Measurements from ENCODE around the gene MFSD11. TPM values are rescaled to one million over a fixed set of nuclear protein-coding genes. Genes with fewer than 3 reads are reported as not detected.

The MFSD11 gene
- polyA plus RNA-seq, 2 of the 4 experiments (the other 2 are of a cell fraction): 17.5 to 26.0 TPM

DNA sequence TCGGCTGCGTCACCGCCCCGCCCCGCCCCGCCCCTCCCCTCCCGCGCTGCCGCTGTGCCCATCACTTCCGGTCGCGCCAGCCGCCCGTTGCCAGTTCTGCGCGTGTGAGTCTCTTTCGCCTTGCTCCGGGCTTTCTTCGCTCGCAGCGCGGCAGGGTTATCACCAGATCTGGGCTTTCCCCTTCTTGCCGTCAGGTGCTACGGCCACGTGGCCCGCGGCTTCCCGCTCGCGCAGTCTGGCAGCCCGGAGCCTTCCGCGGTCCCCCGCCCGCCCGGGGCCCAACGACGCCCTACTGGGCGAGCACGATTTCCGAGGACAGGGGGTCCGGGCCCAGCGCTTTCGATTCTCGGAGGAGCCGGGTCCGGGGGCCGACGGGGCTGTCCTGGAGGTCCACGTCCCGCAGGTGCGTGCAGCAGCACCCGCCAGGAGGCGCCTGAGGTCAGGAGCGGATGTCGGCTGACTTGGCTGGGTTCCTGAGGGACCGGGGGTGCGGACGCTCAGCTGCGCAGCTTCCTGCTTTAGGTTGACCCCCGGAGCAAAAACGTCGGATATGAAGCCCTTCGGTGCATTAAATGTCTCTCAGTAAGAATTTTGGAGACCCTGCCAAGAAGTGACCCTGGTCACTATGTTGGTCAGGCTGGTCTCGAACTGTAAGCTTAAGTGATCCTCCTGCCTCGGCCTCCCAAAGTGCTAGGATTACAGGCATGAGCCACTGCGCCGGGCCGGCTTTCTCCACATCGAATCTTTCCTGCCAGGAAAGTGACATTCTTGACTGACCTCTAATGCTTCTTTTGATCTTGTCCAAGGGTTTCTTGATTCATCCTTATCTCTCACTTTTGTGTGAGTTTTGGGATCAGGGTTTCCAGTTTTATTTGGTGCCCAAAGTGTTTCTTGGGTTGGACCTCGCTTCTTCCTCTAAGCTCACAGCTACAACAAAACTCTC is 10.9 kb upstream of the MFSD11 start, which contains the start of gene METTL23:
Gene METTL23 (plus strand): TSS at position 64 of the 943 bp plus-strand sequence. CDS start 2,872 bp downstream, outside the sequence.
- ATAC-seq (peak; percentile 66 to 67), FAIRE-seq (no peak)
- TF ChIP-seq ESRRA (IDR thresholded peaks at IDR 0.05; ENCODE audit: borderline replicate concordance, low read length) (no peak), RARB (CRISPR knock-in tag; IDR thresholded peaks at IDR 0.05) (no peak), HOXA7 (CRISPR knock-in tag; IDR thresholded peaks at IDR 0.05) (no peak), TFCP2L1 (CRISPR knock-in tag; IDR thresholded peaks at IDR 0.05) (peak; percentile 52; the same call in 1 of the 2 replicates), NR3C1 (IDR thresholded peaks at IDR 0.05) (no peak), NPAS2 (CRISPR knock-in tag; IDR thresholded peaks at IDR 0.05; ENCODE audit: borderline replicate concordance) (no peak), EP300 (IDR thresholded peaks at IDR 0.05) (no peak), POLR2A (IDR thresholded peaks at IDR 0.05; ENCODE audit: low read length) (peak; percentile 74), KDM1A (IDR thresholded peaks at IDR 0.05; ENCODE audit: low read depth) (no peak), JUN (IDR thresholded peaks at IDR 0.05) (peak; percentile 56 to 90; a peak in 4 of 5 replicates), PHF8 (IDR thresholded peaks at IDR 0.05; ENCODE audit: borderline replicate concordance, low read depth) (peak; percentile 84; the same call in 1 of the 2 replicates), ZSCAN20 (CRISPR knock-in tag; IDR thresholded peaks at IDR 0.05) (no peak), MAFK (IDR thresholded peaks at IDR 0.05; ENCODE audit: partially characterized antibody) (no peak), SREBF2 (IDR thresholded peaks at IDR 0.05) (no peak), FOSL2 (IDR thresholded peaks at IDR 0.05) (no peak), FOSL2 (CRISPR knock-in tag; IDR thresholded peaks at IDR 0.05) (peak; percentile 17; the same call in 1 of the 2 replicates), HEYL (CRISPR knock-in tag; IDR thresholded peaks at IDR 0.05) (no peak), RFX5 (IDR thresholded peaks at IDR 0.05) (no peak), HOXB13 (CRISPR knock-in tag; IDR thresholded peaks at IDR 0.05; ENCODE audit: low read depth) (no peak), ZFP36 (IDR thresholded peaks at IDR 0.05; ENCODE audit: borderline replicate concordance, partially characterized antibody) (no peak), GATA3 (IDR thresholded peaks at IDR 0.05; ENCODE audit: borderline replicate concordance) (no peak), ZC3H11A (IDR thresholded peaks at IDR 0.05) (no peak), FOXS1 (CRISPR knock-in tag; IDR thresholded peaks at IDR 0.05) (no peak), CEBPB (IDR thresholded peaks at IDR 0.05) (no peak), NFE2L2 (conservative IDR thresholded peaks at IDR 0.05; ENCODE audit: low read length) (no peak), CBX8 (IDR thresholded peaks at IDR 0.05) (no peak), SMC3 (IDR thresholded peaks at IDR 0.05) (peak; percentile 69), EHMT2 (IDR thresholded peaks at IDR 0.05; ENCODE audit: low read depth) (no peak), CHD2 (IDR thresholded peaks at IDR 0.05; ENCODE audit: low read length, partially characterized antibody) (no peak), JUNB (IDR thresholded peaks at IDR 0.05) (no peak), HOXB5 (CRISPR knock-in tag; IDR thresholded peaks at IDR 0.05) (no peak), RCOR1 (IDR thresholded peaks at IDR 0.05; ENCODE audit: low read depth, low read length) (no peak)
- TF ChIP-seq, protein P1, sequence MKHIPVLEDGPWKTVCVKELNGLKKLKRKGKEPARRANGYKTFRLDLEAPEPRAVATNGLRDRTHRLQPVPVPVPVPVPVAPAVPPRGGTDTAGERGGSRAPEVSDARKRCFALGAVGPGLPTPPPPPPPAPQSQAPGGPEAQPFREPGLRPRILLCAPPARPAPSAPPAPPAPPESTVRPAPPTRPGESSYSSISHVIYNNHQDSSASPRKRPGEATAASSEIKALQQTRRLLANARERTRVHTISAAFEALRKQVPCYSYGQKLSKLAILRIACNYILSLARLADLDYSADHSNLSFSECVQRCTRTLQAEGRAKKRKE (CRISPR knock-in tag; IDR thresholded peaks at IDR 0.05; ENCODE audit: low read depth): no peak
- TF ChIP-seq, protein P2, sequence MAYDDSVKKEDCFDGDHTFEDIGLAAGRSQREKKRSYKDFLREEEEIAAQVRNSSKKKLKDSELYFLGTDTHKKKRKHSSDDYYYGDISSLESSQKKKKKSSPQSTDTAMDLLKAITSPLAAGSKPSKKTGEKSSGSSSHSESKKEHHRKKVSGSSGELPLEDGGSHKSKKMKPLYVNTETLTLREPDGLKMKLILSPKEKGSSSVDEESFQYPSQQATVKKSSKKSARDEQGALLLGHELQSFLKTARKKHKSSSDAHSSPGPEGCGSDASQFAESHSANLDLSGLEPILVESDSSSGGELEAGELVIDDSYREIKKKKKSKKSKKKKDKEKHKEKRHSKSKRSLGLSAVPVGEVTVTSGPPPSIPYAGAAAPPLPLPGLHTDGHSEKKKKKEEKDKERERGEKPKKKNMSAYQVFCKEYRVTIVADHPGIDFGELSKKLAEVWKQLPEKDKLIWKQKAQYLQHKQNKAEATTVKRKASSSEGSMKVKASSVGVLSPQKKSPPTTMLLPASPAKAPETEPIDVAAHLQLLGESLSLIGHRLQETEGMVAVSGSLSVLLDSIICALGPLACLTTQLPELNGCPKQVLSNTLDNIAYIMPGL (CRISPR knock-in tag; IDR thresholded peaks at IDR 0.05; ENCODE audit: borderline replicate concordance): peak; percentile 68; the same call in 1 of the 2 replicates
- TF ChIP-seq, protein P3, sequence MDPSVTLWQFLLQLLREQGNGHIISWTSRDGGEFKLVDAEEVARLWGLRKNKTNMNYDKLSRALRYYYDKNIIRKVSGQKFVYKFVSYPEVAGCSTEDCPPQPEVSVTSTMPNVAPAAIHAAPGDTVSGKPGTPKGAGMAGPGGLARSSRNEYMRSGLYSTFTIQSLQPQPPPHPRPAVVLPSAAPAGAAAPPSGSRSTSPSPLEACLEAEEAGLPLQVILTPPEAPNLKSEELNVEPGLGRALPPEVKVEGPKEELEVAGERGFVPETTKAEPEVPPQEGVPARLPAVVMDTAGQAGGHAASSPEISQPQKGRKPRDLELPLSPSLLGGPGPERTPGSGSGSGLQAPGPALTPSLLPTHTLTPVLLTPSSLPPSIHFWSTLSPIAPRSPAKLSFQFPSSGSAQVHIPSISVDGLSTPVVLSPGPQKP (IDR thresholded peaks at IDR 0.05; ENCODE audit: low read depth, low read length): 0 out of 2 replicates have a peak, but pooled peaks have one; percentile 6
- TF ChIP-seq, protein P4, sequence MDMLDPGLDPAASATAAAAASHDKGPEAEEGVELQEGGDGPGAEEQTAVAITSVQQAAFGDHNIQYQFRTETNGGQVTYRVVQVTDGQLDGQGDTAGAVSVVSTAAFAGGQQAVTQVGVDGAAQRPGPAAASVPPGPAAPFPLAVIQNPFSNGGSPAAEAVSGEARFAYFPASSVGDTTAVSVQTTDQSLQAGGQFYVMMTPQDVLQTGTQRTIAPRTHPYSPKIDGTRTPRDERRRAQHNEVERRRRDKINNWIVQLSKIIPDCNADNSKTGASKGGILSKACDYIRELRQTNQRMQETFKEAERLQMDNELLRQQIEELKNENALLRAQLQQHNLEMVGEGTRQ (IDR thresholded peaks at IDR 0.05): peak; percentile 68
- TF ChIP-seq, protein P5, sequence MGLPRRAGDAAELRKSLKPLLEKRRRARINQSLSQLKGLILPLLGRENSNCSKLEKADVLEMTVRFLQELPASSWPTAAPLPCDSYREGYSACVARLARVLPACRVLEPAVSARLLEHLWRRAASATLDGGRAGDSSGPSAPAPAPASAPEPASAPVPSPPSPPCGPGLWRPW (IDR thresholded peaks at IDR 0.05): no peak

More for the DNA sequence above, 10.9 kb upstream of the MFSD11 start, which contains the start of gene METTL23:
- ChIA-PET CTCF (interaction anchor here (0.6 to 26.0 kb wide), 23 partner anchors 9 to 382 kb away, joined by 3 to 456 read pairs (median 4); partner anchors contain the start of genes MFSD11, MGAT5B and MXRA7), POLR2A (interaction anchor here (1.0 to 3.8 kb wide), 7 partner anchors 9 to 170 kb away, joined by 3 to 12 read pairs (median 8); partner anchors contain the start of genes MFSD11, MXRA7 and SRSF2)
- peak within 1 kb of the TSS; percentile 97 for H3K4me3 ChIP-seq
- no peaks in the 10 kb centered on the region for H3K9me3 ChIP-seq
- peak within 1 kb of the TSS; percentile 93 to 99 for H3K27ac ChIP-seq
- WGBS (ENCODE audit: missing lambda C conversion rate): 4% methylated on average over 30 of the region's 71 CpGs
- peaks cover 17% of the 10 kb centered on the region for H3K4me1 ChIP-seq
- DNase-seq (ENCODE audit: low read depth in 1 of 2, low spot score in 1 of 2): peak; percentile 81 to 90
- H3K4me2 ChIP-seq: peak within 1 kb of the TSS; percentile 90
